Epithelial cell of esophagus (primary cell): Measurements from ENCODE around the gene GRAP2.

Source experiments
- DNase-seq: peaks from one replicate; pipeline ENCODE4 v3.0.0; 2010; ENCODE audit warnings: low read depth
- H3K4me3 ChIP-seq: 2 replicates; pipeline ENCODE4 v1.5.1; 2011; ENCODE audit warnings: mild to moderate bottlenecking, low read length, control low read depth
- CTCF ChIP-seq: IDR thresholded peaks from 2 replicates; pipeline ENCODE4 v1.5.1; 2011; ENCODE audit warnings: low read depth, mild to moderate bottlenecking, low read length, control low read depth, inconsistent platforms; ENCODE audit not compliant: insufficient read depth; ENCODE audit errors: missing control alignments

The GRAP2 gene

GRCh38 chr22:39910876-39911613, 10.2 kb downstream of the GRAP2 start:
- no peak for DNase-seq
- TF ChIP-seq CTCF: no peak
- no peak overlapping the region for H3K4me3 ChIP-seq

GRCh38 chr22:39913321-39913720, 12.4 kb downstream of the GRAP2 start:
- no peak for TF ChIP-seq CTCF
- peak; percentile 7 for DNase-seq
- H3K4me3 ChIP-seq: no peak overlapping the region

- no peak for TF ChIP-seq CTCF
- H3K4me3 ChIP-seq: no peak overlapping the region
Measured at GRCh38 chr22:39913886-39914285, 13.0 kb downstream of the GRAP2 start.

GRCh38 chr22:39914584-39914983, 13.7 kb downstream of the GRAP2 start:
- TF ChIP-seq CTCF: no peak
- DNase-seq: no peak
- no peak overlapping the region for H3K4me3 ChIP-seq

More at GRCh38 chr22:39913886-39914285, 13.0 kb downstream of the GRAP2 start:
- DNase-seq: no peak

GRCh38 chr22:39915295-39915726, 14.4 kb downstream of the GRAP2 start:
- H3K4me3 ChIP-seq: no peak overlapping the region
- no peak for DNase-seq
- no peak for TF ChIP-seq CTCF

- TF ChIP-seq CTCF: no peak
- H3K4me3 ChIP-seq: no peak overlapping the region
- DNase-seq: no peak
Measured at GRCh38 chr22:39916496-39916895, 15.6 kb downstream of the GRAP2 start.

GRCh38 chr22:39917197-39917643, 16.3 kb downstream of the GRAP2 start:
- no peak for TF ChIP-seq CTCF
- DNase-seq: no peak
- no peak overlapping the region for H3K4me3 ChIP-seq
